Measurements from ENCODE around the gene ALDH3A1.

- TF ChIP-seq YY1 (IDR thresholded peaks at IDR 0.05; ENCODE audit: insufficient read depth, insufficient read length), result no peak
- no peak for TF ChIP-seq ZNF274 (IDR thresholded peaks at IDR 0.05; ENCODE audit: low read depth, low read length)
- TF ChIP-seq SUZ12 (IDR thresholded peaks at IDR 0.05; ENCODE audit: extremely low read depth, insufficient read depth, insufficient read length), result no peak
Measured at GRCh38 chr17:19763416-19763815, 15.3 kb upstream of the ALDH3A1 start.

Data from NT2/D1 (cell line).